SU-DHL-6 (cell line): ENCODE measurements around the gene AIMP1.

Experiments
- EZH2phosphoT487 ChIP-seq: fragments of 200-600 bp; sonication (generic), shearing (Covaris generic); conservative IDR thresholded peaks from 2 replicates; pipeline ENCODE4 v1.6.1; 2018; ENCODE audit warnings: mild to moderate bottlenecking, antibody characterized with exemption, low read length, moderate library complexity, mixed read lengths
- TF ChIP-seq, protein P1 (sequence below): fragments of 200-600 bp; sonication (generic); IDR thresholded peaks from one replicate; pipeline ENCODE4 v1.5.1; 2017; ENCODE audit warnings: antibody characterized with exemption, mild to moderate bottlenecking, low read length, moderate library complexity; ENCODE audit not compliant: insufficient read depth, poor library complexity, severe bottlenecking

DNA sequence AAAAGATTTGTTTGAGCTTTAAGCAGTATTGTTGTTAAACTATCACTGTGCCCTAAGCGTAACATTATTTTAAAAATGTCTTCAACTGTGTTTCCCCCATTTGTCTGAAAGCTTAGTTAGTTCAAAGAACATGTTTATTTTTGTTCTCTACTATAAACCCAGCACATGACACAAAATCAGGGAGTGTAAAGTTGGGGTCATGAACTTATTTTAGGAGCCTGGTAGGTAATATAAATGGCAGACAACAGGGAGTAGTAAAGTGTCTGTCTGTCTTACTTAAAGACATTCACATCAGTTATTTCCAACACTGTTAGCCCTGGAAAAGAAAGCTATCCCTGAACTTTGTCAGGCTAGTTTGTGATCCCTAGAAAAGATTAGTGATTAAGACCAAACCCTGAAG, 3.9 kb downstream of the AIMP1 start:
- TF ChIP-seq EZH2phosphoT487 = no peak
- TF ChIP-seq, protein P1, sequence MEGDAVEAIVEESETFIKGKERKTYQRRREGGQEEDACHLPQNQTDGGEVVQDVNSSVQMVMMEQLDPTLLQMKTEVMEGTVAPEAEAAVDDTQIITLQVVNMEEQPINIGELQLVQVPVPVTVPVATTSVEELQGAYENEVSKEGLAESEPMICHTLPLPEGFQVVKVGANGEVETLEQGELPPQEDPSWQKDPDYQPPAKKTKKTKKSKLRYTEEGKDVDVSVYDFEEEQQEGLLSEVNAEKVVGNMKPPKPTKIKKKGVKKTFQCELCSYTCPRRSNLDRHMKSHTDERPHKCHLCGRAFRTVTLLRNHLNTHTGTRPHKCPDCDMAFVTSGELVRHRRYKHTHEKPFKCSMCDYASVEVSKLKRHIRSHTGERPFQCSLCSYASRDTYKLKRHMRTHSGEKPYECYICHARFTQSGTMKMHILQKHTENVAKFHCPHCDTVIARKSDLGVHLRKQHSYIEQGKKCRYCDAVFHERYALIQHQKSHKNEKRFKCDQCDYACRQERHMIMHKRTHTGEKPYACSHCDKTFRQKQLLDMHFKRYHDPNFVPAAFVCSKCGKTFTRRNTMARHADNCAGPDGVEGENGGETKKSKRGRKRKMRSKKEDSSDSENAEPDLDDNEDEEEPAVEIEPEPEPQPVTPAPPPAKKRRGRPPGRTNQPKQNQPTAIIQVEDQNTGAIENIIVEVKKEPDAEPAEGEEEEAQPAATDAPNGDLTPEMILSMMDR = no peak
